NCI-H2171 (cell line): Measurements from ENCODE around the gene ZCCHC13.
"Not testable (repeated sequence)": the region's sequence is repeated elsewhere in the genome, so short reads cannot be mapped to it uniquely, and the experiment has no call there.

Experiments
- DNase-seq: peaks from one replicate; lab custom pipeline; 2025; lab: John Stamatoyannopoulos, UW

Gene ZCCHC13

DNA sequence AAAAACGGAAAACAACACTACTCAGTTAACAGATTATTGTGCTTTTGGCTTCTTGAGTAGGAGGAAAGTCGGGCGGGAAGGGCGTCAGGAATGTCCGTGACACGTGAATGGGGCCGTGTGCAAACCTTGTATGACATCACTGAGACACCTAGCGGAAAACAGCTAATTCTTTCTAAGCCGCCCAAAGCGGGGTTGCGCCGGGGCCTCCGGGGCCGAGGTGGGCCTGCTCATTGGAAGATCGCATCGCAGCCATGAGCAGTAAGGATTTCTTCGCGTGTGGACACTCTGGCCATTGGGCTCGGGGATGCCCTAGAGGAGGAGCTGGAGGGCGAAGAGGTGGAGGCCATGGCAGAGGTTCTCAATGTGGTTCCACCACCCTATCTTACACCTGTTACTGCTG lies at the start of gene ZCCHC13:
Gene ZCCHC13 (plus strand): TSS at position 165 of the 400 bp plus-strand sequence. CDS start 87 bp downstream, at position 252.
- DNase-seq, result no peak

DNA sequence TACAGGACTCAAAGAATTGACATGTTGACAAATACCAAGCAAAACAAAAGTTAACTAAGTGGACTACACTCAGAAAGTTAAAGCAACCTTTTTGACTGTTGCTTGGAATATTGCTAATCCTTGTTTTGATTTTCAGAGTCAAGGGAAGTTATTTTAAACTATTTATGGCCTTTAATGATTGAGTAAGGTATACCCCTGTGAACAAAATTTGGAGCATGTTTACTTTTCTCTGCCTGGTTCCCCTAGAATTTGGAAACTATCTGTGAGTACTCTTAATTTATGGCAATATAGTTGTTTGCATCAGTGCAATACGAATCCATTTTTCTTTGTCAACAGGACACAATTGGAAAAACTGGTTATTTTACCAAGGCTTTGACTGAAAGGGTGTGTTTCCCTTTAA lies 45.9 kb upstream of the ZCCHC13 start:
- not testable (repeated sequence) for DNase-seq

DNA sequence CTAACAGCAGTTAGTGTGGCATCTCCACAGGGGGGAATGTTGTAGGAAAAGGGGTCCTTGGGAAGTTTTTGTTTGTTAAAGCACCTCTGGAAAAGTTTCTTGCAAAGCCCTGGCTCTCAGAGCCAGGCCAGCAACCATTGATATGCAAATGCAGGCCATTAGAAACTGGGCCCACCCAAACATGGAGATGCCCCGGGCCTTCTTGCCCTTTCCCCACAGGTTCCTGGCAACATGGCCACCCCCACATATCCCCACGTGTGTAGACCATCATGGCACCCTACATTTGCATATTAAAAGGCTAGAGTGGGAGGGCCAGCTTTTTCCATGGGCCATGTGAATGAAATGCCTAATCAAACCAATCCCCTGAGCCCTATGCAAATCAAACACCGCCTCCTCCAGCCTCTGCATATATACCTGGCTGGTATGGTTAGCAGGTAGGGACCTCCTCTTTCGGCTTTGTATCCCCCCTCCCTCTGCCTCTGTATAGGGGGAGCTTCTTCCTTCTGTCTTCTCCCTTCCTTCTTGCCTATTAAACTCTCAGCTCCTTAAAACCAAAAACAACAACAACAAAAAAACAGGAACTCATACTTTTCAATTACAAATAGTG lies 44.0 kb upstream of the ZCCHC13 start:
- DNase-seq, result no peak

DNA sequence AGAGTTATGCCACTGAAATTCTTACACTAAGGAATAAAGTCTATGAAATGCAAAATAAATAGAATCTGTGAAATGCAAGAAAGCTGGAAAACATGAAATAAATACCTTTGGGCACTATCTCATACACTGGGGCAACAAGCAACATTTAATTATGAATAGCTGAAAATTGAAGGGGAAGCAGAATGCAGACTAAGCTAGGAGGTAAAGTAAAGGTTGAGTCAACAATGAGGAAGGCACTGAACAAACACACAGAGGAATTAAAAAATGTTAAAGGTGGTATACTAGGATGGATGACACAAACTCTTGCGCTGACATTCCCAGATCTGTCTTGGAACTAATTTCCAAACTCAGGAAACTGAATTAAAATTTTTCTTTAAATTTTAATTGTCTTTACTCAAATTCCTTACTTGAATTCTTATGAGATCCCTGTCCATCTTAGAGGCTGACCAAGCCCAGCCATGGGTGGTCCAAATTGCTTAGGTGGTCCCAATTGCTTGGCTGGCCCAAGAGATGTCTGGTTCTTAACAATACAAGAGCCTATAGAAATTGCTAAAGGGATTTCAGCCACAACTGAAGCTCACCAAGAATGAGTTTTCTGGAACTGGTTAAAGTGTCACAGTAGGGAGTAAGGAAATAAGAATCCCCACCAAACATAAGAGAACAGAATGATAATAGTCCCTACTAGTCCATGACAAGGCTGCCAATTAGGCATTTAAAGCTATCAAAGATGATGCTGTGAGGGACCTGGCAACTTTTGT lies 41.3 kb upstream of the ZCCHC13 start:
- DNase-seq, result no peak

DNA sequence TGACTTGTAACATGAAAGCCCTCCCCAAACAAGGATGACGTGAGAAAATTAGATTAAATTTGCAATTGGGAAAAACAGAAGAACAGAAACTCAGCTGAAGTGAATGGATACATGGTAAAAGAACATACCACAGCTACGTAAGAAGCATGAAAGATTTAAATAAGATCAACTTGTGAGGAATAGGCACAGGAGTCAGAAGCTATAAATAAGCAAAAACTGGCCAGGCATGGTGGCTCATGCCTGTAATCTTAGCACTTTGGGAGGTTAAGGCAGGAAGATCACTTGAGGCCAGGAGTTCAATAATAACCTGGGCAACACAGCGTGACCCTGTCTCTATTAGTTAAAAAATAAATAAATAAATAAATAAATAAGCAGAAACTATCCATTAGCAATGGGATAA lies 33.6 kb upstream of the ZCCHC13 start:
- no peak for DNase-seq

DNA sequence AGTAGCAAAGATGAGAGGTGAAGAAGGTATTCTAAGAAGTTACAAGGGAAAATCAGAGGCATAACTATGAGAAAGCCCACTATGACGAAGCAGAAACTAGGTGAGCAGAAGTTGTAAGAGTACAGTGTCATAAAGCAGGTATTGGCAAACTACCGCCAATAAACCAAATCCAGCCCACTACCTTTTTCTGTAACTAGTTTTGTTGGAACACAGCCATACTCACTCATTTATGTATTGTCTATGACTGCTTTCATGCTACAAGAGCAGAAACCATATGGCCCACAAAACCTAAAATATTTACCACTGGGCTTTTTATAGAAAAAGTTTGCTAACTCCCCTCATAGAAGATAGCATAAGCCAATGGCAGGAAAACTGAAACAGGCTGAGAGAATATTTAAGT lies 31.8 kb upstream of the ZCCHC13 start:
- no peak for DNase-seq

DNA sequence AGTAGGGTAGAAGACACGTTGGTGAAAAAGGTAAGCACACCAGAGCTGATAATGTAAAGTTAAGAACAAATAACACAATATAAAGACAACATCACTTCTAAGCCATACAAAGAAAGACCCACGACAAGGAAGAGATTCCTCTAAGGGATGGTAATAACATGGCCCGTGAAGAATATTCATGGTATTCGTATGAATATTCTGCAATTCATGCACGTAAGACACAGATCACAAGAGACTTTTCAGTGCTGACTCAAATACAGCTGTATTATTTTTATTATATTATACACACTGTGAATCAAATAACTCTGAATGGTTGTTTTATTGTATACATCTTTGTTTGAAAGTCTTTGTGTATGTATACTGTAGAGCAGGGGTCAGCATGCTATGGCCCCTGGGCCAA lies 29.5 kb upstream of the ZCCHC13 start:
- DNase-seq, result no peak

DNA sequence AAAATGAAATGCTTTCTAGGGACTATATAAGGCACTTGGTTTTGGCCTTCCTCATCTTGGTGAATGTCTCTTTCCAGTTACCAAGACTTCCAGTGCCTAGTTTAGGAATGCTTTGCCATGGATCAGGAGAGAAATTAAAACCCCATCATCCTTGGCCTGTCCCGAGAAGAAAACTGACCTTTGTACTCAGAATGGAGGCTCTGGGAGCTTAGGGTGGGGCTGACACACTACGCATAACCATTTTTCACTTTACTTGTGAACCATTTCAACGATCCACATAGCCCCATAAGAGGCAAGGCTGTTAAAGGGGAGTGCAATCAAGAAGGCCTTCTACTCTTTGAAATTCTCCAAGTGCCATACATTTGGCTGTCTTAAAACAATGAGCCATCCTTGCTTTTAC lies 26.7 kb upstream of the ZCCHC13 start:
- DNase-seq, result no peak

DNA sequence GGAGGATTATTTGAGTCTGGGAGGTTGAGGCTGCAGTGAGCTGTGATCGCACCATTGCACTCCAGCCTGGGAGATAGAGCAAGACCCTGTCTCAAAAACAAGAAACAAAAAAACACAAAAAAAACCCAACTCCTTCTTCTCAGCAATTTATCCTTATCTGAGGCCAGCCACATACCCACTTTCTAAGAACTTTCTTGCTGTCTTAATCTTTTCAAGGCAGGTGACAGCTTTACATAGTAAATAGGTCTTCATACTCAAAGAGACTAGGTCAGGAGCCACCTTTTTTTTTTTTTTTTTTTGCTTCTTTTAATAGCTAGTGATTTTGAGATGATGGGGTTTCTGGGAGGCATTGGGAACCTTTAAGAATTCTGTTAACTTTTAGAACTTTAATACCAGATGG lies 26.1 kb upstream of the ZCCHC13 start:
- no peak for DNase-seq

DNA sequence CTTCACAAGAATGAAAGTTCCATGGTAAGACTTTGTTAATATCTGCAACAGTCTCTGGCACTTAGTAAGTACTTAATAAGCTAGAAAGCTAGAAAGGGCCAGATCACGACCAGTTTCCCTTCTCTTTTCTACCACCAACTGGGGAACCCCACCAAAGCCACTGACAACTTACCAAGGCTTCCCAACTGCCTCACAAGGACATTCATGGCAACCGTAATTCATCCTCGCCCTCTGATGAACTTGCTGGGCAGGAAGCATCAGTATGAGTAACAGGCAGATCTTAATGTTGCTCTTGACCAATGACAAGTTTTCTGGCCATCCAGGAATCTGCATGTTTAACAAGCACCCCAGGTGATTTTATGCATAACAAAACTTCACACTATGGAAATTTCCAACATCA lies 23.2 kb upstream of the ZCCHC13 start:
- DNase-seq, result no peak

DNA sequence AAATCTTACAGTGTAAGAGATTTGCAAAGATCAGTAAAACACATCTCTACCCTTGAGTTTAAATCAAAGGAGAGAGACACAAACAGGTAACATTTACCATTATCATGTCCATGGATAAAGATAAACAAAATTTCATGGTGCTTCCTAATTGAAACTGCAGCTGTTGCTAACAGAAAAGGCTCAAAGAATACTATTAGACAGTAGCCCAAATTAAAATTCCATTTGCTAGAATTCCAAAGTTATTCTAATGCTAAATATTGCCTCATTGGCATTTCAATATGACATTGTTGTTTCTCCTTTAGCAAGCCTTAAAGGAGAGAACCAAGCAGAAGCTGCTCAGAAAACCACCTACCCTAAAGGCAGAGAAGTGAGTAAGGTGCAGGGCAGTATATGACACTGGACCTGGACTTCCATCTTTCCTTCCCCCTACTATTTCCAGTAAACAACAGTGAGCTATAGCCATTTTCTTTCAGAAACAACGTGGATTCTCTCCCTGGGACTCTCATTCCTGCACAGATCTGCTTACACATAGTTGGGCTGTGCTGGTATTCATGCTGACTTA lies 19.5 kb upstream of the ZCCHC13 start:
- DNase-seq, result no peak

DNA sequence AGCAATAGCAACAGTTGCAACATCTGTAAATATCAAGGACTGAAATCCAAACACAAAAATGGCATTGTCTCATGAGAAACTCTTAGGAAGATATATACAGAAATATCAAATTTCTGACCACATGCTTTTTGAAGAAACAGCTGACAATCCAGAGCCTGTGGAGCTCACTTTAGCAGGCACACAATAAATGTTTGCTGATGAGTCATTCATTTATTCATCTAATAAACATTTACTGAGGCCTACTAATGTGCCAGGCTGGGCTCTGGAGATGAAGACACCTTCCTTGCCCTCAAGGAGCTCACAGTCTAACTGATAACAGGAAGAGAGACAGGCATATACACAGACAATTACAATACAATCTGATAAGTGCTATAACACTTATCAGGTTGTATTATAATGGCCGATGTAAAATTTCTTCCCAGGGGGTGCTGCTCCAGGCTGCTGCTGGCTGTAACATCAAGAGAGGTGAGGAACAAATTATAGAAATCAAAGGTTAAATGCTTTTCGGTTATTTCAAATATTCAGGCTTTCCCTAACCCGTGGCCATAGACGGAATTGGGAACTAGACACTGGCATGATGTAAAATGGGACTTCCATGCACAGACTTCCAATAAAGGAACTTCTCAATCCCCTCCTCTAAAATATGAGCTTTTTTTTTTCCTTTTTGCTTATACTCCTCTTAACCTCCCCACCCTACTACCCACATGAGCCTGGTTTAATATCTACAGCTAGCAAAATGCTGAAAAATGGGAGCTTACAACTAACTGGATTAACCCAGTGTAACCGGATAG lies 16.8 kb upstream of the ZCCHC13 start:
- no peak for DNase-seq

DNA sequence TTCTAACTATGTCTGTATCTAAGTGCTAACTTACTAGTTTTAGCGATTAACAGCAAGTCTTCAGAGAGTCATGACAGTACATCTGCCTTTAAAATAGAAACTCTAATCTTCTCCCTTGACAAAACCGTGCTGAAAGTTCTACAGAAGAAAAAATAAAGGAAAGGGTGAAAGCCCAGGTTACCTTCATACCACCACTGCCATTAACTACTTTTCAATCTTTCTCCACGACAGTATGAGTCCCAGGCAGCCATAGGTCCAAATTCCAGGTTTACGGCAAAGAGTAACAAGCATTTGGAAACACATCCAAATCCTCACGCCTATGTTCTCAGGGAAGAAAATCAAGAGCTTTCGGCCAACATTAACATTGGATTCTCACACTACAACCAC lies 12.4 kb upstream of the ZCCHC13 start:
- DNase-seq, result no peak

DNA sequence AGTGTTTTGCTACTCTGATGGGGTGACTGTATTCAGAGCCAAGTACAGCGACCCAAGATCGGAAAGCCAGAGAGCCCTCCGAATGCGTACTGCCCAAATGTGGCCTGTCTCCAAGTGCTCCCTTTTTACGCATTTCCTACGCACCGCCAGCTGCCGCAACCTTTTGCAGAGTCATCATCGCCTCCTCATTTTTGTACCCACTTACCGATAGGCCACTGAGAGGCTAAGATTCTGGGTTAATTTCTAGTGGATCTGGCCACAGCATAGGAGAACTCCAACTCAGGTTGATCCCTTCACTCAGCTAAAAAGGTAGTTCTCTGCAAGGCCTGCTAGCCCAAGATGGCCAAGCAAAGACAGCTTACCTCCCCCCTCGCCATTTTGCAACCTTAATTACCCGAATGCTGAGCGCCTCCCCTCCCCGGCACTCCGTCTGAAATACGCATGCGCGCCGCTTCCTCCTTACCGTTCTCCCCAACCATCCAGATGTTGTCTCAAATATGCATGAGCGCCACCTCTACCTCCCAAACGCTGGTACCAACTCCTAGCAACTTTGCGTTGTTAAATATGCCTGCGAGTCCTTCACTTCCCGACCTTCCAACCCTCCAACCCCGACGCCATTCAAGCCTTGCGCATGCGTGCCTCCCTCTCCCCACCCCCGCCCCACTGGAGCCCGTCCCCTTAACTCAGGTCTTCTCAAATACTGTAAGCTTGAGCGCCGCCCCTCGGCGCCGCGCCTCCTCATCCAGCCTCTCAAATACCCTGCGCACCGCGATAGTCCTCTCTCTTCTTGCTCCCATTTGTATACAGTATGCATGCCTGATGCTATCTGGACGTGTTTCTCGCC lies 11.8 kb upstream of the ZCCHC13 start:
- peak; percentile 74 for DNase-seq

DNA sequence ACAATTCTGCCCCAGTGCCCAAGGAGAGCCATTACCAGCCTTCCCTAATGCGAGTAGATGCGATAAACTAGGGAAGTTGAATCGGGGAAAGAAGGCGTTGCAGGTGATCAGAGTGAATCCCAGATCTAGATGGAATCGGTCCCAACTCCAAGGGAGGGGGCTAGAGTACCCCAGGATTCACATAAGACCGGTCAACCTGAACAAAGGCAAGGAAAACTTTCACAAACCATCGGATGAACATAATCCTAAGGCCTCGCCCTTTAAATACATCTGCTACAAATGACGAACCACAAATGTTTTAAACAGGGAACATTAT lies 11.2 kb upstream of the ZCCHC13 start:
- DNase-seq, result no peak

DNA sequence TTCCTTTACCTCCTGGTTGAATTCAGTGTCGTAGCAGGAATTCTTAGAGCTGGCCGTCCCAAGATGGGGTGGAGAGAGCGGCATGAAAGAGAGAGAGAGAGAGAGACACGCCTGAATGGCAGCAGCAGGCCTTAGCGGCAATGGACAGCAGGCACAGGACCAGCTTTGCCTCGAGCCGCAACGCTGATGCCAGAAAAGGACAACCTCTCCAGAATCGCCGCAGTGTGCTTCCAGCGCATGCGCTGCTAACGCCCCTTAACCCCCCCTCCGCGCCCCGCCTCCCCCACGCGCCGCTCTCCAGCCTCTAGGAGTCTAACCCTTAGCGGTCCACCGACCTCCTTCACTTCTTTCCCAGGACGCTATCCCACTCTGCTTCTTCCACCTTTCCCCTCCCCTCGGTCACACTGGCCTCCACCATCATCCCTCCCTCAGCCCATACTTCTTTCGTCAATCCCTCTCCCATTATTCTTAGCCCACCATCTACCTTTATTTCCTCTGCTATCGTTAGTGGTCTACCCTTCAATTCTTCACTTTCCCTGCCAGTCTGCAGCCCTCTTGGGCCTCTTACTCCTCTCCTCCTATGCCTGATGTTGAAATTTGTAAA lies 10.5 kb upstream of the ZCCHC13 start:
- DNase-seq, result peak; percentile 43

DNA sequence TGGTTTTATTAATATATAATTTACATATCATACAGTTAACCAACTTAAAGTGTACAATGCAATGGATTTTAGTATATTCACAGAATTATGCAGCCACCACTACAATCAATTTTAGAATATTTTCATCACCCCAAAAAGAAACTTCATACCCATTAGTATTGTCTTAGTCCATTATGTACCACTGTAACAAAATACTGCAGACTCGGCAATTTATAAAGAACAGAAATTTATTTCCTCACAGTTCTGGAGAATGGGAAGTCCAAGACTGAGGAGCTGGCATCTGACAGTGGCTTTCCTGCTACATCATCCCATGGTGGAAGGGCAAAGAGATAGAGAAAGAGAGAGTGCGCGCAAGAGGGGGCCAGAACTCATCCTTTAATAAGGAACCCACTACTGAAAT lies 8.9 kb upstream of the ZCCHC13 start:
- DNase-seq, result no peak

DNA sequence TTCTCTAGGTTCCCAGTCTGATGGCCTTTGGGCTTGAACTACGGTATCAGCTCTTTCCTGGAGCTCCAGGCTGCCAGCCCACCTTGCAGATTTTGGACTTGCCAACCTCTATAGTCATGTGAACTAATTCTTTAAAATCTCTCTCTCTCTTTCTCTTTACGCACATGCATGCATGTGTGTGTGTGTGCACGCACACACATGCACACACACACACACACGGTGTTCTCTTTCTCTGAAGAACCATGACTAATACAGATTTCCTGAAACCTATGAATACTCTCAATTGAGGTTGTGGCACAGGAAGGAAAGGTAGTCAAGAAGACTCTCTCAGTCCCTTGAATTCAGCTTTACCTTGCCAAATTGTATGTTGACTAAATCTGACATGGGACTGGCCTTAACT lies 6.2 kb upstream of the ZCCHC13 start:
- no peak for DNase-seq

DNA sequence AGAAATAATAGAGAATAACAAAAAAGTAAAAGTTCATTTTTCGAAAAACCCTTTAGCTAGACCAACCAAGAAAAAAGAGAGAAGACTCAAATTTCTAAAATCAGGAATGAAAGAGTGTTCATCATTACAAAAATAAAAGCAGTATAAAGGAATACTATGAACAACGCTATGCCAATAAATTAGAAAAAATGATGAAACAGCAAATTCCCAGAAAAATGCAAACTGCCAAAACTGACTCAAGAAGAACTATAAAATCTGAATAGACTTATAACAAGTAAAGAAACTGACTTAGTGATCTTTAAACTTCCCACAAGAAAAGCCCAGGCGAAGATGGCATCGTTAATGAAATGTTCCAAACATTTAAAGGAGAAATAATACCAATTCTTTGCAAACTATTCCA lies 3.1 kb upstream of the ZCCHC13 start:
- DNase-seq, result no peak

DNA sequence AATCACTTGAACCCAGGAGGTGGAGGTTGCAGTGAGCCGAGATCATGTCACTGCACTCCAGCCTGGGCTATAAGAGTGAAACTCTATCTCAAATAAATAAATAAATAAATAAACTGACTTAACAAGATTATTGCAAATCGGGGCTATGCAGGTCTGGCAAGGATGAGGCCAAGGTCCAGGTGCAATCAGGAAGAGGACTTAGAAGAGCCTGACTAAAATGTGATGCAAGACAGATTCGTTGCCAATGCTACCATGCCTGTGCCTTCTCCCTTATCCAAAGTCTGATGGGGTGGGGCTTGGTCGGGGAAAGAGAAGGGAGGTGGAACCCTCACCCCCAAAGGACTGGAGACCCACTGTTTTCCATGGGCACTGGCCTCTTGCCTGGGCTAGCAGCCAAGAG lies 14.7 kb downstream of the ZCCHC13 start:
- DNase-seq, result no peak

DNA sequence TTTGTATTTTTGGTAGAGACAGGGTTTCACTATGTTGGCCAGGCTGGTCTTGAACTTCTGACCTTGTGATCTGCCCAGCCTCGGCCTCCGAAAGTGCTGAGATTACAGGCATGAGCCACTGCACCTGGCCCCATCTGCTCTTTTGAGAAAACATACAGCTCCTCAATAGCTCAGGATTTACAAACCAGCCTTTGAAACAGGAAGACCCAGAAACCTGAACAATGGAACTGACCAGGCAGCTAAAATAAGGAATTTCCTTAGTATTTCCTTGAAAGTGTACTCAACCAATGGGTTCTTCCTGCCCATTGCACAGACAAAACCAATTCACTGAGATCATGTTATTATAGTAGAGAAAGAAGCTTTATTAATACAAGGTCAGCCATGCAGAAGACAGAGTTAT lies 15.3 kb downstream of the ZCCHC13 start:
- DNase-seq, result not testable (repeated sequence)

DNA sequence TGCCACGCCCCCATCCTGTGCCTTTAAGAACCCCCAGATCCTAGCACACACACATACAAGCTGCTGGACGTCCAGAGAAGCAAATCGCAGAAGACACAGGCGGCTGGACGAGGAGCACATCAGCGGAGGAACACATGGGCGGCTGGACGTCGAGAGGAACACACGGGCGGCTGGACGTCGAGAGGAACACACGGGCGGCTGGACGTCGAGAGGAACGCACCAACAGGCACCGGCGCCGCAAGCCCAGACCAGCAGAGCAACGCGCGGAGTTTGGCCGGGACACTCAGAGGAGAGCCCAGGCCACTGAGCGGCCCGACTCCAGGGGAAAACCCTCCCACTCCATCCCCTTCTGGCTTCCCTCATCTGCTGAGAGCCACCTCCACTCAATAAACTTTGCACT lies 17.2 kb downstream of the ZCCHC13 start:
- DNase-seq, result no peak
